Islet of Langerhans (tissue), 1 donor: ENCODE results near the gene TM6SF1.
"Not testable (repeated sequence)": the region's sequence is repeated elsewhere in the genome, so short reads cannot be mapped to it uniquely, and the experiment has no call there.

Experiments
- FAIRE-seq: peaks from one replicate; lab custom pipeline; 2011; peaks lifted over from hg19 to GRCh38; lab: Jason Lieb, UNC

Gene TM6SF1

GRCh38 chr15:83088876-83089275 lies 18.6 kb upstream of the TM6SF1 start:
- FAIRE-seq, result no peak

DNA sequence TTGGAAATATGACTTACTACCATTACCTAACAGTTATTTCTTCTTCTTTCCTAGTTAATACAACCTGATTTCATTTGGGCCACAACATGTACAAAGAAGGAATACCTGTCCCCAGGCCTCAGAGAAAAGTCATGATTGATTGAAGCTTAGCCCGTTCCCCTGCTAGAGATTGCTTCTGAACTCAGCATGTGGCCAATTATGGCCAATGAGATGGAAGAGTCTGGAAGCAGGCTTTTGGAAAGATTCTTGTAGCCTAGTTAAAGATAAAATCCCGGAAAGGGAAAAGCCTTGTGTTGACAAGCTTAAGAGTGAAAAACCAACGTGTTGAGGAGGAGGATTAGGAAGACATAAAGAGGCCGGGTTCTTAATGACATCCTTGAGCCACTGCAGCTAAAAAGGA lies 17.0 kb upstream of the TM6SF1 start:
- no peak for FAIRE-seq

DNA sequence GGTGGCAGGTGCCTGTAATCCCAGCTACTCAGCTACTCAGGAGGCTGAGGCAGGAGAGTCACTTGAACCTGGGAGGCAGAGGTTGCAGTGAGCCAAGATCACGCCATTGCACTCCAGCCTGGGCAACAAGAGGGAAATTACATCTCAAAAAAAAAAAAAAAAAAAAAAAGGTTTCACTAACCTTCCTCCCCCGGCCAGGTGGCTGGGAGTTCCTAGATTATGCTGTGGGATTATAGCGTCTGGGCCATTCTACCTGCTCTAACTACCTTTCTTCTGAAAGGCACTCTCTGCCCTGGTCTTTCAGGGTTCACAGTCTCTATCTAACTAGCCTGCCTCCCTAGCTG lies 15.5 kb upstream of the TM6SF1 start:
- not testable (repeated sequence) for FAIRE-seq

- FAIRE-seq, result no peak
These were observed 15.0 kb upstream of the TM6SF1 start for GRCh38 chr15:83092309-83092976.

DNA sequence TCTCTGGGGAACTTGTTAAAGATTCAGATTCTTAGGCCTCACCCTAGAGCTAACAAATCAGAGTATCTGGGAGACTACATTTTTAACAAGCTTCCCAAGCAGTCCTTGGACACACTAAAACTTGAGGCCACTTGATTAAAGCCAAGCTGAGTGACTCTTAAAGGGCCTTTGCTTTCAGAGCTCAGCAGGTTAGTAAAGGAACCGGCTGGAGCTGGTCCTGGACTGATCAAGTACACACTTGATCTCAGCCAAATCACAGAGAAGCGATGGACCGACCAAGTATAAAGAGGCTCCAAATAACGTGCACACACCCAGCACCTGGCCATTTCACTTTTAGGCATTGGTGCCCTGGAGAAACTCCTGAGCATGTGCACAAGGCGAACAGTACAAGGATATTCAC lies 12.9 kb upstream of the TM6SF1 start:
- no peak for FAIRE-seq

DNA sequence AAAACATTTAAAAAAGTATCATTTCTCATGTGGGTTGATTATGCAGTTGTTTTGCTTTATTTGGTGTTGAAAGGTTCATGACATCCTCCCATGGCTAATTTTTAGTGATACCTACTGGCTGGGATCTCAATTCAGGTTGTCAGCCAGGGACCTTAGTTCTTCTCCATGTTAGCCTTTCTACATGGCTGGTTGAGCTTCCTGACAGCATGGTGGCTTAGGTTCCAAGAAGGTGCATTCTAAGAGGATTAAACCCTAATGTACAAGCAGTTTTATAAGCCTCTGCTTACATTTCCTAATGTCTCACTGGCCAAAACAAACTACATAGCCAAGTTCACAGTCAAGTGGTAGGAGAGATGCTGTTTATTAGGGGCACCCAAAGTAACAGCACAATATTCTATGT lies 9.4 kb upstream of the TM6SF1 start:
- FAIRE-seq, result no peak

DNA sequence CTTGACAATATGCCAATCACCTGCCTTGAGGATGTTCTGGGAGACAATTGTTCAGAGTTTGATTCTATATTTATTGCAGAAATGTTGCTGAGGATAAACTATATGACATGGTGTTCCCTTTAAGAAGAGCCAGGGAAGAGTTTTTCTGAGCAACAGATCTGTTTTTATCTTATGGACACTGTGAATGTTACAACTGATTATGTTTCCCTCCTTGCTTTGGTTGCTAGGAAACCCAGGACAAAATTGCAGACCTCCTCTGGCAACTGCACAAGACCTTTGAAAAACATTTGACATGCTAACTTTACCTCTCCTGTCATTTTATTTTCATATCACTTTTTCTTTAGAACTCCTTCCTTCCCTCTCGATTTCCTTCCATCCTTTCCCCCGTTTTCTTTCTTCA lies 8.2 kb upstream of the TM6SF1 start:
- no peak for FAIRE-seq

DNA sequence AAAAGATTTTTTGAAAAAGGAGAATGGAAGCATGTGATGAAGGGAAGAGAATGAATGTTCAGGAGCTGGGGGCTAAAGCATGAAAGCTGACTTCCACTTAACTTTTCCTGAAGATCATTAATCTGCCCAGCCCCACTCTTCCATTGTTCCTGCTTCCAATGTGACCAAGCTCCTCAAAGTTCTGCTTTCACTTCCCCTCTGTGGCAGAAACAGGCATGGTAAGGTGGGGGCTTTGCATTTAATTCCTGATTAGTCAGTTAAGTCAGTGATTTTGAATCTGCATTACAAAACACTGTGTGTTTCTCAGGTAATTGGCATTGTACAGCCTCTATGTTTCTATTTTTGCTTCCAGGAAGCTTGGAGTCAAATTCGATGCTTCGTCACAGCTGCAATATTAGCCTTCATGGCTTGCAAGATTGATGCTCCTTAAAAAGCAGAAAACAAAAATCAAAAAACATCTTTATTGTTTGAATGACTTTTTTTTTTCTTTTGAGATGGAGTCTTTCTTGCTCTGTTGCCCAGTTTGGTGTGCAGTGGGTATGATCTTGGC lies 7.3 kb upstream of the TM6SF1 start:
- no peak for FAIRE-seq

GRCh38 chr15:83102346-83102745 lies 5.1 kb upstream of the TM6SF1 start:
- FAIRE-seq, result no peak

DNA sequence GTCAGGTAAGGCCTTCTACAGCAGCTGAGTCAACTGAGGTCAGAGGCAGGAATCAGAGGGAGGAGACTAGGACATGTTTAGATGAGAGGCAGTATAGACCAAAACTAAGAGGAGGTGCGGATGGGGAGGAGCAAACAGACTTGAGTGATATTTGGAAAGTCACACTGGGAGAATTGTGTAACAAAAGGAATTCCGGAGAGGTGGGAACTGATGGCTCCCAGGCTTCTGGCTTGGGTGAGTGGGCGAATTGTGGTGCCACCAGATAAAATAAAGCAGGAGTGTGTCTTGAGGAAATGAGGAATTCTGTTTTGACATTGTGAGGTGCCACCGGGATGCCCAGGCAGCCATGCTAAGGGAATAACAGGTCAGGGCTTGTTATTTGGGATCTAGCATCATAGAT lies 3.3 kb upstream of the TM6SF1 start:
- FAIRE-seq, result no peak

DNA sequence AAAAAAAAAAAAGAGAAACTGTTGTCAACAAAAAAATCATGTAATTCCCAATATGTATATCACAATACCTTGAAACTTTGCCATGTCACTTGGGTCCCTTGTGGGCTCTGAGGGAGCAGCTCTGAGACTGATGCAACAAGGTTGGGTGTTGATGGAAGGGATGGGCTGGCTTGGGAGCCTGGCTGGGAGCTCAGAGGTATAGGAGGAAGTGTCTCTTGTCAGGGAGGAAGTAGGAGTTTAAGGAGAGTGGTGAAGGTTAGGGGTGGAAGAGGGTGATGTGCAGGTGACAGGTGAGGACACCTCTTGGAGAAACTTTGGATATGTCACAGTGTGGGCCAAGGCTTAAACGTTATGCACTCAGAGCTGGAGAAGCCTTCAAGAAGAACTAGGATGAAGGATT lies 2.0 kb upstream of the TM6SF1 start:
- no peak for FAIRE-seq

- no peak for FAIRE-seq
These were observed 366 bp downstream of the TM6SF1 start for GRCh38 chr15:83107841-83108181.

GRCh38 chr15:83108266-83109219 lies 1.1 kb downstream of the TM6SF1 start:
- FAIRE-seq, result no peak

DNA sequence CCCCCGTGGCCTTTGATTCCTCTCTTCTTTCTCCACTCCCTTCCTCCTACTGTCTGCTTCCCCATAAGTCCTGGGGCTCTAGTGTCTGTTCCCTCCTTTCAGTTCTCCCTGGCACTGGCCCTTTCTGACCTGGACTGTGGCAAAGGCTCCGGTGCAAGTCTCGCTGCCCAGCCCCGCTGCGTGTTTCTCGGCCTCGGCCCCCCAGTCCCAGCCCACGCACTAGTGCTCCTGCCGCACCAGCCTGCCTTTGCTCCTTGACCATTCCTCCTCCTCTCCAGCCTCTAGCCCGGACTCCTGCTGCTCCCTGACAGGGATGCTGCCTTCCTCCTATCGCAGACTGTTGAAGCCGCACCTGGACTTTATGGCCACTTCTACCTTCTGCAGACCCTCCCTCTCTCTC lies 2.1 kb downstream of the TM6SF1 start:
- no peak for FAIRE-seq

GRCh38 chr15:83110381-83110780 lies 2.9 kb downstream of the TM6SF1 start:
- FAIRE-seq, result no peak

DNA sequence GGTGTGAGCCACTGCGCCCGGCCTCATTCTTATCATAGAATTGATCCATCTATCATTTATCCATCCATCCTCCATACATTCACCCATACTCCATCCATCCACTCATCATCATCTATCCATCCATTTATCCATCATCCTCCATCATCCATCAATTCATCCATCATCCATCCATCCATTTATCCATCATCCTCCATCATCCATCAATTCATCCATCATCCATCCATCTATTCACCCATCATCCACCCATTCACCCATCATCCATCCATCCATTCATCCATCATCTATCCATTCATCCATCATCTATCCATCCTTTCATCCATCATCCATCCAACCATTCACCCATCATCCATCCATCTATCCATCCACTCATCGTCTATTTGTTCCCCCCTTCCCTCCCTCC lies 3.7 kb downstream of the TM6SF1 start:
- no peak for FAIRE-seq

DNA sequence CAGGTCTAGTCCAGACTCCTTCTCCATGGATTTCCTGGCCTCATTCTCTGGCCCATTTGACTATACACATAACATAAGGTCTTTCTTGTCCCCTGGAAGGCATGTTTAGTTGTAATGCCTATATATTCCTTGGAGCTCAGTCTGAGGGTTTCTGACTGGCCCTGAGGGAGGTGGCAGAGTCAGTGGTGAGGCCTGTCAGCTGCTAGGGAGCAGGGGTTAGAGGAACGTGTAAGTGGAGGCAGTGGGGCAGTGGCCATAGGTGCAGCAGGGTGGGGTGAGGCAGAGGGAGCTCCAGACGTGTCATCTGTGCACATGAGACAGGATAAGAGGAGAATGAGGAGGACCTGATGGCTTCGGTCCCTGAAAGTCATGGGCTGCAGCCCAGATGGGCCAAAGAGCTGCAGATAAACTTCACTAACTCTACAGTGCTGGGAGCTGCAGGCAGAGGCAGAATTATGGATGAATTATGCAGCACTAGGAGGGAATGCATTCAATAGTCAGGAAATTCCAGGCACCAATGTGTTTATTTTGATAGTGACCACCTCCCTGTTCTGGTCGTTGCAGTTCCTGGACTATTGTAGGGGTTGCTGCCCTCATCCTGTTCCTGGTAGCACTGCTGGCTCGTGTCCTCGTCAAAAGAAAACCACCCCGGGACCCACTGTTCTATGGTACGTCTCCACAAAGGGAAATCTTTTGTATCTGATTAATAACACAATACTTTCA lies 4.9 kb downstream of the TM6SF1 start:
- no peak for FAIRE-seq

- no peak for FAIRE-seq
These were observed 5.5 kb downstream of the TM6SF1 start for GRCh38 chr15:83112956-83113299.

- FAIRE-seq, result no peak
These were observed 6.6 kb downstream of the TM6SF1 start for GRCh38 chr15:83113881-83114674.

DNA sequence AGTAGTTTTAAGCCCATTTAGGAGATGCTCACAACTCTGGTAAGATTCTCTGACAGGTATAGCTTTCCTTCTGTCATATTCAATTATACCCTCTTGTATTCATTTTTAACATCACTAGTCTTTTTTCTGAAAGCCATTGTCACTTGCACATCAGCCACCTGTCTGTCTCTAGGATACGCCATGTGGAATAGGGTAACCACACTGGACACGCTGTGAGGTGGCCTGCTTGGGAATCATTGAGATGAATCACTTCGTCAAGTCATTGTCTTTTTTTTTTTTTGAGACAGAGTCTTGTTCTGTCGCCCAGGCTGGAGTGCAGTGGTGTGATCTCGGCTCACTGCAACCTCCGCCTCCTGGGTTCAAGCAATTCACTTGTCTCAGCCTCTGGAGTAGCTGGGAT lies 7.4 kb downstream of the TM6SF1 start:
- FAIRE-seq, result no peak

- no peak for FAIRE-seq
These were observed 8.0 kb downstream of the TM6SF1 start for GRCh38 chr15:83115410-83115809.

GRCh38 chr15:83115831-83116565 lies 8.6 kb downstream of the TM6SF1 start:
- no peak for FAIRE-seq
